GM23338 (cell line): ENCODE data around the gene TNFSF13B. TPM values are rescaled to one million over a fixed set of nuclear protein-coding genes. Genes with fewer than 3 reads are reported as not detected.

ENCODE experiments used
- ATAC-seq: fragments of 200-7000 bp; cut with Tn5 transposase; 3 replicates; pipeline ENCODE4 v1.9.1; 2020
- DNase-seq: peaks from one replicate; pipeline ENCODE4 v3.0.0-alpha.2; 2015; ENCODE audit warnings: low spot score
- H2AFZ ChIP-seq: fragments of 200-600 bp; sonication (generic); 2 replicates; pipeline ENCODE4 v1.8.0; 2016; ENCODE audit warnings: antibody characterized with exemption, mild to moderate bottlenecking, moderate library complexity
- H3F3A ChIP-seq: fragments of 200-600 bp; sonication (generic); replicated peaks from 2 replicates; pipeline ENCODE4 v1.8.0; 2017; ENCODE audit warnings: antibody characterized with exemption, mixed run types, low read depth
- H3K27ac ChIP-seq: fragments of 200-600 bp; sonication (generic); 2 replicates; pipeline ENCODE4 v1.6.1; 2016; ENCODE audit warnings: low read depth
- H3K27me3 ChIP-seq: fragments of 200-600 bp; sonication (generic); 2 replicates; pipeline ENCODE4 v1.8.0; 2016; ENCODE audit warnings: mild to moderate bottlenecking, mixed run types, moderate library complexity; ENCODE audit not compliant: insufficient read depth
- H3K36me3 ChIP-seq: fragments of 200-600 bp; sonication (generic); 2 replicates; pipeline ENCODE4 v1.8.0; 2016; ENCODE audit warnings: mild to moderate bottlenecking; ENCODE audit not compliant: insufficient read depth
- H3K4me1 ChIP-seq: fragments of 200-600 bp; sonication (generic); 2 replicates; pipeline ENCODE4 v1.8.0; 2016; ENCODE audit warnings: mild to moderate bottlenecking, moderate library complexity; ENCODE audit not compliant: insufficient read depth
- H3K4me2 ChIP-seq: fragments of 200-600 bp; sonication (generic); 2 replicates; pipeline ENCODE4 v1.7.1; 2017; ENCODE audit warnings: mixed run types
- H3K4me3 ChIP-seq: fragments of 200-600 bp; sonication (generic); 2 replicates; pipeline ENCODE4 v1.6.1; 2016; ENCODE audit warnings: mixed run types
- H3K79me2 ChIP-seq: fragments of 200-600 bp; sonication (generic); replicated peaks from 2 replicates; pipeline ENCODE4 v1.8.0; 2017; ENCODE audit warnings: mild to moderate bottlenecking; ENCODE audit not compliant: insufficient read depth
- H3K9me2 ChIP-seq: fragments of 200-600 bp; sonication (generic); 2 replicates; pipeline ENCODE4 v1.8.0; 2017; ENCODE audit not compliant: insufficient read depth
- H4K20me1 ChIP-seq: fragments of 200-600 bp; sonication (generic); replicated peaks from 2 replicates; pipeline ENCODE4 v1.8.0; 2017; ENCODE audit warnings: mild to moderate bottlenecking; ENCODE audit not compliant: insufficient read depth
- H3K27ac Mint-ChIP-seq: 2 replicates; pipeline ENCODE4 v1.8.0; 2020; ENCODE audit warnings: inconsistent platforms, mild to moderate bottlenecking, moderate library complexity, mixed read lengths
- H3K27me3 Mint-ChIP-seq: 3 replicates; pipeline ENCODE4 v1.8.0; 2022; ENCODE audit warnings: low read depth, mild to moderate bottlenecking, moderate library complexity, mixed read lengths, inconsistent platforms; ENCODE audit not compliant: insufficient read depth, poor library complexity
- H3K36me3 Mint-ChIP-seq: 3 replicates; pipeline ENCODE4 v1.8.0; 2021; ENCODE audit warnings: low read depth, mild to moderate bottlenecking, inconsistent platforms, moderate library complexity, mixed read lengths
- H3K4me1 Mint-ChIP-seq: 3 replicates; pipeline ENCODE4 v1.8.0; 2020; ENCODE audit warnings: mild to moderate bottlenecking, inconsistent platforms, mixed read lengths
- H3K4me3 Mint-ChIP-seq: 3 replicates; pipeline ENCODE4 v1.8.0; 2021; ENCODE audit warnings: moderate library complexity, mild to moderate bottlenecking, inconsistent platforms, mixed read lengths
- H3K9me3 Mint-ChIP-seq: 3 replicates; pipeline ENCODE4 v1.8.0; 2020; ENCODE audit warnings: moderate library complexity, mild to moderate bottlenecking, inconsistent platforms, mixed read lengths
- CREB1 ChIP-seq: fragments of 250-450 bp; sonication (Bioruptor Pico); IDR thresholded peaks from 2 replicates; pipeline ENCODE4 v1.5.0; 2020; ENCODE audit warnings: low read depth, mild to moderate bottlenecking, moderate library complexity
- EZH2 ChIP-seq: fragments of 200-600 bp; sonication (generic); IDR thresholded peaks from one replicate; pipeline ENCODE4 v1.8.0; 2017; ENCODE audit warnings: antibody characterized with exemption, mild to moderate bottlenecking, low read depth; ENCODE audit not compliant: unreplicated experiment
- EZH2phosphoT487 ChIP-seq: fragments of 200-600 bp; sonication (generic); IDR thresholded peaks from one replicate; pipeline ENCODE4 v1.8.1; 2018; ENCODE audit warnings: antibody characterized with exemption; ENCODE audit not compliant: unreplicated experiment
- JUNB ChIP-seq: IDR thresholded peaks from one replicate; pipeline ENCODE4 v1.6.1; 2016; ENCODE audit warnings: antibody characterized with exemption; ENCODE audit not compliant: unreplicated experiment
- NANOG ChIP-seq: IDR thresholded peaks from 2 replicates; pipeline ENCODE4 v1.6.1; 2016; ENCODE audit warnings: antibody characterized with exemption, borderline replicate concordance
- POLR2AphosphoS5 ChIP-seq: IDR thresholded peaks from 2 replicates; pipeline ENCODE4 v1.6.1; 2016; ENCODE audit warnings: antibody characterized with exemption, low read depth
- STAT1 ChIP-seq: IDR thresholded peaks from one replicate; pipeline ENCODE4 v1.6.1; 2016; ENCODE audit warnings: antibody characterized with exemption; ENCODE audit not compliant: unreplicated experiment
- polyA plus RNA-seq: library from polyadenylated mRNA; unstranded; fragments of >200 nt; fragmentation: Nextera tagmentation; extraction: Ambion mirVana; gene quantifications from 2 replicates; pipeline ENCODE4 v1.2.1, GENCODE V29; 2016
- total RNA-seq: library from RNA; depleted of rRNA; stranded (reverse); fragments of >200 nt; shearing (Covaris generic); gene quantifications from 2 replicates; pipeline ENCODE4 v1.2.3, GENCODE V29; 2014
- TF ChIP-seq, protein P1 (sequence below): IDR thresholded peaks from 2 replicates; pipeline ENCODE4 v1.6.1; 2016; ENCODE audit warnings: antibody characterized with exemption
- TF ChIP-seq, protein P2 (sequence below): IDR thresholded peaks from one replicate; pipeline ENCODE4 v1.6.1; 2018; ENCODE audit warnings: antibody characterized with exemption; ENCODE audit not compliant: unreplicated experiment
- TF ChIP-seq, protein P3 (sequence below): fragments of 250-450 bp; sonication (Bioruptor Pico); IDR thresholded peaks from 2 replicates; pipeline ENCODE4 v1.5.0; 2020; ENCODE audit warnings: mild to moderate bottlenecking, moderate library complexity

The TNFSF13B gene
- total and polyA plus RNA-seq, 2 experiments from 2014 or later = 0.10 to 0.55 TPM

DNA sequence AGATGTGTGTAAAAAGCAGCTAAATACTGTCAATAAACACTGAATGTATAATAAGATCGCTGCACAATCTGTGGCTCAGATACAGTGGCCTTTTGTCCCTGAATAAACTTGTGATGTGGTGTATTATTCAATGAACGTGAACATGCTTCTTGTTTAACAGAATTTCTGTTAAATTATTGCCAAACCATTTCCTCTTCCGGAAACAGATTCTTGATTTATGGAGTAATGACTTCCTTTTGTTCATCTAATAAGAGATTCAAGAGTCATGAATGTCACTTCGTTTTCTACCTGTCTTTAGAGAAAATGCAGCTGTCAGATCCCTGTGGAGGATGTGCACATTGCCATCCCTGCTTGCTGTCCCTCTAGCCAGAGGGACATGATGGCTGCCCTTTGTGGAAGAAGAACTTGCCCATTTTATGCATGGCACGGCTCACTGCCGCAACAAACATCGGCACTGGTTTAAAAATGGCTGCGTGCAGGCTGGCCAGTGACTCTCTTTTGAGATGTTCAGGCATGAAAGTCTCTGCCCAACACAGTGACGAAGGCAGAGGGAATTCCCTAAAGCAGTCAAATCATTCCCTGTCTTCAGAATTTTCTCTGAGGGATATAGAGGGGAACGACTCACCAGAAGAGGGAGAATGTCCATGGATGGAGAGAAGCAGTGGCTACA lies 3.1 kb upstream of the TNFSF13B start:
- Mint-ChIP-seq H3K9me3 (no peaks in the 10 kb centered on the region; the same call in 2 of the 3 replicates), H3K27me3 (peaks cover under 1% of the 10 kb centered on the region), H3K36me3 (no peaks in the 10 kb centered on the region), H3K27ac (no peak overlapping the region), H3K4me3 (no peak overlapping the region), H3K4me1 (peaks cover 12% of the 10 kb centered on the region)
- Histone ChIP-seq H3K36me3 (no peaks in the 10 kb centered on the region), H4K20me1 (no peaks in the 10 kb centered on the region), H3K79me2 (no peaks in the 10 kb centered on the region), H3K4me1 (no peaks in the 10 kb centered on the region), H3F3A (no peaks in the 10 kb centered on the region), H3K4me3 (no peak overlapping the region), H3K9me2 (no peaks in the 10 kb centered on the region), H3K27ac (no peak overlapping the region), H3K27me3 (no peaks in the 10 kb centered on the region), H3K4me2 (no peak overlapping the region), H2AFZ (no peak overlapping the region)
- ATAC-seq (no peak), DNase-seq (no peak)
- TF ChIP-seq, protein P1, sequence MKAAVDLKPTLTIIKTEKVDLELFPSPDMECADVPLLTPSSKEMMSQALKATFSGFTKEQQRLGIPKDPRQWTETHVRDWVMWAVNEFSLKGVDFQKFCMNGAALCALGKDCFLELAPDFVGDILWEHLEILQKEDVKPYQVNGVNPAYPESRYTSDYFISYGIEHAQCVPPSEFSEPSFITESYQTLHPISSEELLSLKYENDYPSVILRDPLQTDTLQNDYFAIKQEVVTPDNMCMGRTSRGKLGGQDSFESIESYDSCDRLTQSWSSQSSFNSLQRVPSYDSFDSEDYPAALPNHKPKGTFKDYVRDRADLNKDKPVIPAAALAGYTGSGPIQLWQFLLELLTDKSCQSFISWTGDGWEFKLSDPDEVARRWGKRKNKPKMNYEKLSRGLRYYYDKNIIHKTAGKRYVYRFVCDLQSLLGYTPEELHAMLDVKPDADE = no peak
- no peak for TF ChIP-seq STAT1
- no peak for TF ChIP-seq POLR2AphosphoS5

DNA sequence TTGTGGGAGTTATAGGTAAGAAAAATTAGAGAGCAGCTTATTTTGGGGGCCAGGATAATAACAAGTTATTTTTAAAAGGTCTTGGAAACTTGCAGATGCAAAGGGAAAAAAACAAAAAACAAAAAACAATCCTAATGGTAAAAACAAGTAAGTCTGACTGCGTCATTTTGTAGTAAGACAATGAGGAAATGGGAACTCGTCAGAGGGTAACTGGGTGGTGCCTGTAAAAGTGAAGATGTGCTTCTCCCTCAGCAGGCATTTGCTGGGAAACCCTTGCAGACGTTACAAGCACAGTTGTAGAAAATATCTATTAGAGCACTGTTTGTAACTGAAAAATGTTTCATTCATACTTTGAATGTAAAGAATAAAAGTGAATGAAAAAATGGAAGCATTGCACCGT lies 2.2 kb upstream of the TNFSF13B start:
- Histone ChIP-seq H3K9me2 (no peaks in the 10 kb centered on the region), H3K36me3 (no peaks in the 10 kb centered on the region), H3K4me1 (no peaks in the 10 kb centered on the region), H3K27ac (no peak overlapping the region), H3K27me3 (no peaks in the 10 kb centered on the region), H4K20me1 (no peaks in the 10 kb centered on the region), H3K4me3 (no peak overlapping the region), H3F3A (no peaks in the 10 kb centered on the region), H3K79me2 (no peaks in the 10 kb centered on the region), H2AFZ (no peak overlapping the region), H3K4me2 (no peak overlapping the region)
- H3K27me3 Mint-ChIP-seq = no peaks in the 10 kb centered on the region
- H3K4me3 Mint-ChIP-seq = no peak overlapping the region
- H3K4me1 Mint-ChIP-seq = peaks cover 12% of the 10 kb centered on the region
- DNase-seq = no peak
- no peaks in the 10 kb centered on the region for H3K36me3 Mint-ChIP-seq
- H3K9me3 Mint-ChIP-seq = no peaks in the 10 kb centered on the region; the same call in 2 of the 3 replicates
- H3K27ac Mint-ChIP-seq = no peak overlapping the region
- ATAC-seq = no peak
- no peak for TF ChIP-seq NANOG
- TF ChIP-seq CREB1 (CRISPR knock-in tag) = no peak
- TF ChIP-seq, protein P2, sequence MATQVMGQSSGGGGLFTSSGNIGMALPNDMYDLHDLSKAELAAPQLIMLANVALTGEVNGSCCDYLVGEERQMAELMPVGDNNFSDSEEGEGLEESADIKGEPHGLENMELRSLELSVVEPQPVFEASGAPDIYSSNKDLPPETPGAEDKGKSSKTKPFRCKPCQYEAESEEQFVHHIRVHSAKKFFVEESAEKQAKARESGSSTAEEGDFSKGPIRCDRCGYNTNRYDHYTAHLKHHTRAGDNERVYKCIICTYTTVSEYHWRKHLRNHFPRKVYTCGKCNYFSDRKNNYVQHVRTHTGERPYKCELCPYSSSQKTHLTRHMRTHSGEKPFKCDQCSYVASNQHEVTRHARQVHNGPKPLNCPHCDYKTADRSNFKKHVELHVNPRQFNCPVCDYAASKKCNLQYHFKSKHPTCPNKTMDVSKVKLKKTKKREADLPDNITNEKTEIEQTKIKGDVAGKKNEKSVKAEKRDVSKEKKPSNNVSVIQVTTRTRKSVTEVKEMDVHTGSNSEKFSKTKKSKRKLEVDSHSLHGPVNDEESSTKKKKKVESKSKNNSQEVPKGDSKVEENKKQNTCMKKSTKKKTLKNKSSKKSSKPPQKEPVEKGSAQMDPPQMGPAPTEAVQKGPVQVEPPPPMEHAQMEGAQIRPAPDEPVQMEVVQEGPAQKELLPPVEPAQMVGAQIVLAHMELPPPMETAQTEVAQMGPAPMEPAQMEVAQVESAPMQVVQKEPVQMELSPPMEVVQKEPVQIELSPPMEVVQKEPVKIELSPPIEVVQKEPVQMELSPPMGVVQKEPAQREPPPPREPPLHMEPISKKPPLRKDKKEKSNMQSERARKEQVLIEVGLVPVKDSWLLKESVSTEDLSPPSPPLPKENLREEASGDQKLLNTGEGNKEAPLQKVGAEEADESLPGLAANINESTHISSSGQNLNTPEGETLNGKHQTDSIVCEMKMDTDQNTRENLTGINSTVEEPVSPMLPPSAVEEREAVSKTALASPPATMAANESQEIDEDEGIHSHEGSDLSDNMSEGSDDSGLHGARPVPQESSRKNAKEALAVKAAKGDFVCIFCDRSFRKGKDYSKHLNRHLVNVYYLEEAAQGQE = no peak
- TF ChIP-seq EZH2 = no peak
- TF ChIP-seq, protein P1 = no peak
- no peak for TF ChIP-seq JUNB
- no peak for TF ChIP-seq EZH2phosphoT487
- TF ChIP-seq, protein P3, sequence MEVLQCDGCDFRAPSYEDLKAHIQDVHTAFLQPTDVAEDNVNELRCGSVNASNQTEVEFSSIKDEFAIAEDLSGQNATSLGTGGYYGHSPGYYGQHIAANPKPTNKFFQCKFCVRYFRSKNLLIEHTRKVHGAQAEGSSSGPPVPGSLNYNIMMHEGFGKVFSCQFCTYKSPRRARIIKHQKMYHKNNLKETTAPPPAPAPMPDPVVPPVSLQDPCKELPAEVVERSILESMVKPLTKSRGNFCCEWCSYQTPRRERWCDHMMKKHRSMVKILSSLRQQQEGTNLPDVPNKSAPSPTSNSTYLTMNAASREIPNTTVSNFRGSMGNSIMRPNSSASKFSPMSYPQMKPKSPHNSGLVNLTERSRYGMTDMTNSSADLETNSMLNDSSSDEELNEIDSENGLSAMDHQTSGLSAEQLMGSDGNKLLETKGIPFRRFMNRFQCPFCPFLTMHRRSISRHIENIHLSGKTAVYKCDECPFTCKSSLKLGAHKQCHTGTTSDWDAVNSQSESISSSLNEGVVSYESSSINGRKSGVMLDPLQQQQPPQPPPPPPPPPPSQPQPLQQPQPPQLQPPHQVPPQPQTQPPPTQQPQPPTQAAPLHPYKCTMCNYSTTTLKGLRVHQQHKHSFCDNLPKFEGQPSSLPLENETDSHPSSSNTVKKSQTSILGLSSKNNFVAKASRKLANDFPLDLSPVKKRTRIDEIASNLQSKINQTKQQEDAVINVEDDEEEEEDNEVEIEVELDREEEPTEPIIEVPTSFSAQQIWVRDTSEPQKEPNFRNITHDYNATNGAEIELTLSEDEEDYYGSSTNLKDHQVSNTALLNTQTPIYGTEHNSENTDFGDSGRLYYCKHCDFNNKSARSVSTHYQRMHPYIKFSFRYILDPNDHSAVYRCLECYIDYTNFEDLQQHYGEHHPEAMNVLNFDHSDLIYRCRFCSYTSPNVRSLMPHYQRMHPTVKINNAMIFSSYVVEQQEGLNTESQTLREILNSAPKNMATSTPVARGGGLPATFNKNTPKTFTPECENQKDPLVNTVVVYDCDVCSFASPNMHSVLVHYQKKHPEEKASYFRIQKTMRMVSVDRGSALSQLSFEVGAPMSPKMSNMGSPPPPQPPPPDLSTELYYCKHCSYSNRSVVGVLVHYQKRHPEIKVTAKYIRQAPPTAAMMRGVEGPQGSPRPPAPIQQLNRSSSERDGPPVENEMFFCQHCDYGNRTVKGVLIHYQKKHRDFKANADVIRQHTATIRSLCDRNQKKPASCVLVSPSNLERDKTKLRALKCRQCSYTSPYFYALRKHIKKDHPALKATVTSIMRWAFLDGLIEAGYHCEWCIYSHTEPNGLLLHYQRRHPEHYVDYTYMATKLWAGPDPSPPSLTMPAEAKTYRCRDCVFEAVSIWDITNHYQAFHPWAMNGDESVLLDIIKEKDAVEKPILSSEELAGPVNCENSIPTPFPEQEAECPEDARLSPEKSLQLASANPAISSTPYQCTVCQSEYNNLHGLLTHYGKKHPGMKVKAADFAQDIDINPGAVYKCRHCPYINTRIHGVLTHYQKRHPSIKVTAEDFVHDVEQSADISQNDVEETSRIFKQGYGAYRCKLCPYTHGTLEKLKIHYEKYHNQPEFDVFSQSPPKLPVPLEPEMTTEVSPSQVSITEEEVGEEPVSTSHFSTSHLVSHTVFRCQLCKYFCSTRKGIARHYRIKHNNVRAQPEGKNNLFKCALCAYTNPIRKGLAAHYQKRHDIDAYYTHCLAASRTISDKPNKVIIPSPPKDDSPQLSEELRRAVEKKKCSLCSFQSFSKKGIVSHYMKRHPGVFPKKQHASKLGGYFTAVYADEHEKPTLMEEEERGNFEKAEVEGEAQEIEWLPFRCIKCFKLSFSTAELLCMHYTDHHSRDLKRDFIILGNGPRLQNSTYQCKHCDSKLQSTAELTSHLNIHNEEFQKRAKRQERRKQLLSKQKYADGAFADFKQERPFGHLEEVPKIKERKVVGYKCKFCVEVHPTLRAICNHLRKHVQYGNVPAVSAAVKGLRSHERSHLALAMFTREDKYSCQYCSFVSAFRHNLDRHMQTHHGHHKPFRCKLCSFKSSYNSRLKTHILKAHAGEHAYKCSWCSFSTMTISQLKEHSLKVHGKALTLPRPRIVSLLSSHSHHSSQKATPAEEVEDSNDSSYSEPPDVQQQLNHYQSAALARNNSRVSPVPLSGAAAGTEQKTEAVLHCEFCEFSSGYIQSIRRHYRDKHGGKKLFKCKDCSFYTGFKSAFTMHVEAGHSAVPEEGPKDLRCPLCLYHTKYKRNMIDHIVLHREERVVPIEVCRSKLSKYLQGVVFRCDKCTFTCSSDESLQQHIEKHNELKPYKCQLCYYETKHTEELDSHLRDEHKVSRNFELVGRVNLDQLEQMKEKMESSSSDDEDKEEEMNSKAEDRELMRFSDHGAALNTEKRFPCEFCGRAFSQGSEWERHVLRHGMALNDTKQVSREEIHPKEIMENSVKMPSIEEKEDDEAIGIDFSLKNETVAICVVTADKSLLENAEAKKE (CRISPR knock-in tag) = no peak
